MM.1S (cell line): ENCODE data around the gene TARBP2.

Experiments
- DNase-seq: peaks from one replicate; pipeline ENCODE4 v3.0.0-alpha.2; 2015
- H2AFZ ChIP-seq: fragments of 300-600 bp; sonication (generic); 2 replicates; pipeline ENCODE4 v1.6.0; 2016; ENCODE audit warnings: antibody characterized with exemption, low read length
- H3F3A ChIP-seq: fragments of 300-600 bp; sonication (generic); 2 replicates; pipeline ENCODE4 v1.6.1; 2016; ENCODE audit warnings: mild to moderate bottlenecking, antibody characterized with exemption, low read length, moderate library complexity, mixed read lengths; ENCODE audit not compliant: insufficient read depth
- H3K27ac ChIP-seq: fragments of 300-600 bp; sonication (generic); 2 replicates; pipeline ENCODE4 v1.5.1; 2016; ENCODE audit warnings: mild to moderate bottlenecking, low read length
- H3K27me3 ChIP-seq: fragments of 300-600 bp; sonication (generic); replicated peaks from 2 replicates; pipeline ENCODE4 v1.6.0; 2016; ENCODE audit warnings: low read length; ENCODE audit not compliant: insufficient read depth
- H3K36me3 ChIP-seq: fragments of 300-600 bp; sonication (generic); replicated peaks from 2 replicates; pipeline ENCODE4 v1.6.1; 2016; ENCODE audit warnings: mild to moderate bottlenecking, low read length, mixed read lengths; ENCODE audit not compliant: insufficient read depth
- H3K4me1 ChIP-seq: fragments of 300-600 bp; sonication (generic); 2 replicates; pipeline ENCODE4 v1.6.1; 2016; ENCODE audit warnings: low read length, mixed read lengths
- H3K4me2 ChIP-seq: fragments of 300-600 bp; sonication (generic); 2 replicates; pipeline ENCODE4 v1.6.0; 2016; ENCODE audit warnings: low read depth, low read length
- H3K4me3 ChIP-seq: fragments of 300-600 bp; sonication (generic); 2 replicates; pipeline ENCODE4 v1.5.1; 2016; ENCODE audit warnings: low read length, mixed read lengths
- H3K79me2 ChIP-seq: fragments of 300-600 bp; sonication (generic); 2 replicates; pipeline ENCODE4 v1.6.1; 2016; ENCODE audit warnings: mixed run types, low read length, mixed read lengths
- H3K9ac ChIP-seq: fragments of 300-600 bp; sonication (generic); 2 replicates; pipeline ENCODE4 v1.6.1; 2016; ENCODE audit warnings: low read length, mixed read lengths
- H3K9me2 ChIP-seq: fragments of 300-600 bp; sonication (generic); replicated peaks from 2 replicates; pipeline ENCODE4 v1.6.1; 2016; ENCODE audit warnings: mild to moderate bottlenecking, low read length, mixed read lengths; ENCODE audit not compliant: insufficient read depth
- H3K9me3 ChIP-seq: fragments of 300-600 bp; sonication (generic); replicated peaks from 2 replicates; pipeline ENCODE4 v1.6.1; 2016; ENCODE audit warnings: mild to moderate bottlenecking, low read length, mixed read lengths; ENCODE audit not compliant: insufficient read depth
- H4K20me1 ChIP-seq: fragments of 300-600 bp; sonication (generic); 2 replicates; pipeline ENCODE4 v1.6.1; 2016; ENCODE audit warnings: mild to moderate bottlenecking, low read length, moderate library complexity, mixed read lengths; ENCODE audit not compliant: insufficient read depth
- CTCF ChIP-seq: fragments of 300-600 bp; sonication (generic); IDR thresholded peaks from 2 replicates; pipeline ENCODE4 v1.5.1; 2016; ENCODE audit warnings: antibody characterized with exemption, low read length, mixed read lengths
- EZH2 ChIP-seq: fragments of 300-600 bp; sonication (generic); optimal IDR thresholded peaks from 2 replicates; pipeline ENCODE3; 2017; ENCODE audit warnings: low read depth, mild to moderate bottlenecking, antibody characterized with exemption, low read length, mixed read lengths
- EZH2phosphoT487 ChIP-seq: fragments of 300-600 bp; sonication (generic); IDR thresholded peaks from 2 replicates; pipeline ENCODE4 v1.6.1; 2018; ENCODE audit warnings: antibody characterized with exemption, low read length

Gene TARBP2

GRCh38 chr12:53530920-53531319, 29.8 kb downstream of the TARBP2 start:
- no peaks in the 10 kb centered on the region for H3K79me2 ChIP-seq
- no peak overlapping the region for H3K9ac ChIP-seq
- DNase-seq, result no peak
- no peak overlapping the region for H2AFZ ChIP-seq
- H3K4me3 ChIP-seq, result no peak overlapping the region
- no peak overlapping the region for H3K4me2 ChIP-seq
- no peak overlapping the region for H3K27ac ChIP-seq
- H3K36me3 ChIP-seq, result no peaks in the 10 kb centered on the region
- TF ChIP-seq EZH2 (no peak), CTCF (no peak), EZH2phosphoT487 (no peak)
- no peaks in the 10 kb centered on the region for H3K27me3 ChIP-seq
- no peaks in the 10 kb centered on the region for H3F3A ChIP-seq
- H4K20me1 ChIP-seq, result no peaks in the 10 kb centered on the region
- H3K9me2 ChIP-seq, result no peaks in the 10 kb centered on the region
- no peaks in the 10 kb centered on the region for H3K9me3 ChIP-seq
- no peaks in the 10 kb centered on the region for H3K4me1 ChIP-seq

- no peaks in the 10 kb centered on the region for H3F3A ChIP-seq
- H3K9me3 ChIP-seq, result no peaks in the 10 kb centered on the region
- no peak overlapping the region for H3K27ac ChIP-seq
- no peaks in the 10 kb centered on the region for H3K27me3 ChIP-seq
- no peaks in the 10 kb centered on the region for H4K20me1 ChIP-seq
- H2AFZ ChIP-seq, result no peak overlapping the region
- no peaks in the 10 kb centered on the region for H3K36me3 ChIP-seq
- no peak overlapping the region for H3K9ac ChIP-seq
- H3K4me2 ChIP-seq, result no peak overlapping the region
- H3K4me1 ChIP-seq, result no peaks in the 10 kb centered on the region
- no peak overlapping the region for H3K4me3 ChIP-seq
- no peaks in the 10 kb centered on the region for H3K79me2 ChIP-seq
- no peaks in the 10 kb centered on the region for H3K9me2 ChIP-seq
- TF ChIP-seq CTCF (no peak), EZH2 (no peak)
- no peak for DNase-seq
Measured at GRCh38 chr12:53532021-53532420, 30.9 kb downstream of the TARBP2 start.

- no peaks in the 10 kb centered on the region for H3K27me3 ChIP-seq
- no peaks in the 10 kb centered on the region for H3K79me2 ChIP-seq
- no peaks in the 10 kb centered on the region for H4K20me1 ChIP-seq
- no peak overlapping the region for H3K4me2 ChIP-seq
- no peaks in the 10 kb centered on the region for H3K4me1 ChIP-seq
- H3F3A ChIP-seq, result no peaks in the 10 kb centered on the region
- no peaks in the 10 kb centered on the region for H3K9me3 ChIP-seq
- H3K9me2 ChIP-seq, result no peaks in the 10 kb centered on the region
- H3K36me3 ChIP-seq, result no peaks in the 10 kb centered on the region
- DNase-seq, result no peak
- H3K4me3 ChIP-seq, result no peak overlapping the region
- TF ChIP-seq EZH2phosphoT487 (no peak), EZH2 (no peak), CTCF (no peak)
- H3K27ac ChIP-seq, result no peak overlapping the region
- no peak overlapping the region for H2AFZ ChIP-seq
- H3K9ac ChIP-seq, result no peak overlapping the region
Measured at GRCh38 chr12:53532524-53533445, 31.7 kb downstream of the TARBP2 start.
